ENCODE results near the gene ZNF468.
"Not testable (repeated sequence)": the region's sequence is repeated elsewhere in the genome, so short reads cannot be mapped to it uniquely, and the experiment has no call there.

The ZNF468 gene

GRCh38 chr19:52823676-52824075 lies 33.7 kb downstream of the ZNF468 start:
- no peak for FAIRE-seq

- not testable (repeated sequence) for FAIRE-seq
These were observed 36.0 kb downstream of the ZNF468 start, which contains the start of gene ZNF28 for GRCh38 chr19:52821204-52821960. Gene ZNF28, minus strand, starts transcription at chr19:52821633. Its CDS starts 3,675 bp downstream, at chr19:52817958.

- not testable (repeated sequence) for FAIRE-seq
These were observed 36.8 kb downstream of the ZNF468 start for GRCh38 chr19:52820472-52821203.

- no peak for FAIRE-seq
These were observed 47.6 kb downstream of the ZNF468 start for GRCh38 chr19:52809801-52810200.

- FAIRE-seq: not testable (repeated sequence)
These were observed 57.3 kb downstream of the ZNF468 start for GRCh38 chr19:52799950-52800640.

- FAIRE-seq: no peak
These were observed 68.0 kb downstream of the ZNF468 start for GRCh38 chr19:52789440-52789839.

Measured in G401.6 (cell line).